IPS-NIHi7 (cell line): ENCODE results near the gene APLF.

Experiments
- DNase-seq: peaks from one replicate; pipeline ENCODE4 v3.0.0; 2012; ENCODE audit warnings: mixed read lengths; ENCODE audit errors: extremely low spot score

Gene APLF

GRCh38 chr2:68467077-68467960 is at the start of gene APLF, which contains the start of gene FBXO48:
TSS of gene APLF (plus strand) at chr2:68467585. CDS start at chr2:68467732, 147 bp downstream.
TSS of gene FBXO48 (minus strand) at chr2:68467294. CDS start at chr2:68465145, 2,149 bp downstream.
- DNase-seq: peak; percentile 94

- DNase-seq: no peak
Measured at GRCh38 chr2:68417926-68418325, 49.5 kb upstream of the APLF start.

- DNase-seq: no peak
Measured at GRCh38 chr2:68418419-68418818, 49.0 kb upstream of the APLF start.

GRCh38 chr2:68418855-68419254 is 48.5 kb upstream of the APLF start:
- DNase-seq: peak; percentile 40

GRCh38 chr2:68420254-68420910 is 47.0 kb upstream of the APLF start:
- DNase-seq: no peak

GRCh38 chr2:68423966-68424650 is 43.3 kb upstream of the APLF start:
- DNase-seq: no peak

GRCh38 chr2:68425503-68425902 is 41.9 kb upstream of the APLF start:
- DNase-seq: no peak

GRCh38 chr2:68426446-68426845 is 40.9 kb upstream of the APLF start:
- no peak for DNase-seq

- DNase-seq: no peak
Measured at GRCh38 chr2:68426848-68427579, 40.4 kb upstream of the APLF start.

- no peak for DNase-seq
Measured at GRCh38 chr2:68428126-68428525, 39.3 kb upstream of the APLF start.

GRCh38 chr2:68428746-68429145 is 38.6 kb upstream of the APLF start:
- no peak for DNase-seq

GRCh38 chr2:68429311-68429826 is 38.0 kb upstream of the APLF start:
- DNase-seq: no peak

GRCh38 chr2:68431316-68431972 is 35.9 kb upstream of the APLF start:
- DNase-seq: no peak

GRCh38 chr2:68432696-68433658 is 34.4 kb upstream of the APLF start:
- no peak for DNase-seq

- DNase-seq: no peak
Measured at GRCh38 chr2:68434981-68435380, 32.4 kb upstream of the APLF start.

- no peak for DNase-seq
Measured at GRCh38 chr2:68435615-68436014, 31.8 kb upstream of the APLF start.

GRCh38 chr2:68436270-68436669 is 31.1 kb upstream of the APLF start:
- DNase-seq: no peak

- DNase-seq: no peak
Measured at GRCh38 chr2:68438455-68439303, 28.7 kb upstream of the APLF start.
